OCI-LY7 (cell line): Measurements from ENCODE around the gene IL2RA.

Source experiments
- EZH2phosphoT487 ChIP-seq: fragments of 200-600 bp; sonication (generic); IDR thresholded peaks from 2 replicates; pipeline ENCODE4 v1.6.1; 2018; ENCODE audit warnings: low read depth, borderline replicate concordance, mild to moderate bottlenecking, mixed run types, antibody characterized with exemption, low read length, moderate library complexity, mixed read lengths
- TF ChIP-seq, protein P1 (sequence below): fragments of 200-600 bp; sonication (generic); conservative IDR thresholded peaks from 2 replicates; pipeline ENCODE4 v1.5.1; 2014; ENCODE audit warnings: mild to moderate bottlenecking, antibody characterized with exemption, low read length, moderate library complexity, mixed read lengths

DNA sequence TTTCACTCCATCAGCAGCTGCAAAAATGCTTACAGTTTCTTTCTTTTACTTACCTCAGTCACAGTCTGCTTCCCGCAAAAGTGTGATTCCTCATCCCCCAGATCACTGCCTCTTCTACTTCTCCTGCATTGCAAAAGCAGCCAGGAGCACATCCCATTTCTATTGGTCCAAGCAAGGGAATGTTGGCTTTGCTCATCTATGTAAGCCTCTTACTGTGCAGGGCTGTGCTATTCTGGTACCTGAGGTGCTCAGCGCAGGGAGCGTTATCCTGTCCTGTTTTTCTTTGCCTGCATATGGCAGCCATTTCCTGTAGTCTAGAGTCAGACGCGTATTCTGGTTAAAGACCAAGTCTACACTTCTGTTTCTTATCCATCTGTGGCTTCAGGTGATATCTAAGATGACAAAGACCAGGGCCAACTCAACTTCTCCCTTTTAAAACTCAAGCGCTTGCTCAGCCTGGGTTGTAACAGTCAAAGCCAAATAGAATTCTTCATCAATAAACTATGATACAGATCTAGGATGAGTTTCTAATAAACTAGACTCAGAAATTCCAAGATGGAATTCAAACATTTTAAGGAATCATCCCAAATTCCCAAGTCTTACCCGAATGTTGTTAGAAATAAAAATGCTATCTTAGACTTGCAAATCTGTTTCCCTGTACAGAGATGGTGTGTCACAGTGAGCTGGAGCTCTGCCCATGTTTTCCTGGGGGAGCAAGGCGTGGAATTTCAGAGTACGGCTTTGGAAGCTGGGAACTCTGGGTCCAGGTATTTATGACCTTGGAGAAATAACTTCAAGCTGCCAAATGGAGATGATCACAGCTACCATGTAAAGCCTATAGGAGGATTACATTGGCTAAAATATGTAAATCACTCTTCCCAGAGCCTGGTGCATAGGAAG is 20.6 kb upstream of the IL2RA start:
- TF ChIP-seq, protein P1, sequence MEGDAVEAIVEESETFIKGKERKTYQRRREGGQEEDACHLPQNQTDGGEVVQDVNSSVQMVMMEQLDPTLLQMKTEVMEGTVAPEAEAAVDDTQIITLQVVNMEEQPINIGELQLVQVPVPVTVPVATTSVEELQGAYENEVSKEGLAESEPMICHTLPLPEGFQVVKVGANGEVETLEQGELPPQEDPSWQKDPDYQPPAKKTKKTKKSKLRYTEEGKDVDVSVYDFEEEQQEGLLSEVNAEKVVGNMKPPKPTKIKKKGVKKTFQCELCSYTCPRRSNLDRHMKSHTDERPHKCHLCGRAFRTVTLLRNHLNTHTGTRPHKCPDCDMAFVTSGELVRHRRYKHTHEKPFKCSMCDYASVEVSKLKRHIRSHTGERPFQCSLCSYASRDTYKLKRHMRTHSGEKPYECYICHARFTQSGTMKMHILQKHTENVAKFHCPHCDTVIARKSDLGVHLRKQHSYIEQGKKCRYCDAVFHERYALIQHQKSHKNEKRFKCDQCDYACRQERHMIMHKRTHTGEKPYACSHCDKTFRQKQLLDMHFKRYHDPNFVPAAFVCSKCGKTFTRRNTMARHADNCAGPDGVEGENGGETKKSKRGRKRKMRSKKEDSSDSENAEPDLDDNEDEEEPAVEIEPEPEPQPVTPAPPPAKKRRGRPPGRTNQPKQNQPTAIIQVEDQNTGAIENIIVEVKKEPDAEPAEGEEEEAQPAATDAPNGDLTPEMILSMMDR, result no peak
- TF ChIP-seq EZH2phosphoT487, result no peak
